HG03575 (cell line): ENCODE results near the gene NLRP2B.
"Not testable (repeated sequence)": the region's sequence is repeated elsewhere in the genome, so short reads cannot be mapped to it uniquely, and the experiment has no call there.

Source experiments
- ATAC-seq: cut with Tn5 transposase; IDR thresholded peaks from one replicate; pipeline ENCODE4 v1.9.1; 2021; ENCODE audit not compliant: unreplicated experiment, insufficient number of reproducible peaks, low FRiP score; ENCODE audit errors: extremely low read depth

NLRP2B gene

DNA sequence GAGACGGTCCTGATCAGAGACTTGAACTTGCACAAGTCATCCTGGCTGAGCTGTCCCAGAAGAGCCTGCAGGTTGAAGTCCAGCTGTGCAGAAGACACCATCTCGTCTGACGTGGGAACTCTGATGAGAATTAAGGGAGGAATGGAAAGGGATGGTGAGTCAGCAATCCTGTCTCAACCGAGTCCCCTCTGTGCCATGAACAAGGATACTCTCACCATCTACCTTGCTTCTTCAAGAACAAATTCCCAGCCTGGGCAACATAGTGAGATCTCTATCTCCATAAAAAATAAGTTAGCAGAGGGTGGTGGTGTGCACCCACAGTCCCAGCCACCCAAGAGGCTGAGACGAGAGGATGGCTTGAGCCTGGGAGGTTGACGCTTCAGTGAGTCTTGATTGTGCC, at the start of gene NLRP2B:
TSS of gene NLRP2B (minus strand) at position 101 of the 400 bp plus-strand sequence.
- ATAC-seq, result no peak

DNA sequence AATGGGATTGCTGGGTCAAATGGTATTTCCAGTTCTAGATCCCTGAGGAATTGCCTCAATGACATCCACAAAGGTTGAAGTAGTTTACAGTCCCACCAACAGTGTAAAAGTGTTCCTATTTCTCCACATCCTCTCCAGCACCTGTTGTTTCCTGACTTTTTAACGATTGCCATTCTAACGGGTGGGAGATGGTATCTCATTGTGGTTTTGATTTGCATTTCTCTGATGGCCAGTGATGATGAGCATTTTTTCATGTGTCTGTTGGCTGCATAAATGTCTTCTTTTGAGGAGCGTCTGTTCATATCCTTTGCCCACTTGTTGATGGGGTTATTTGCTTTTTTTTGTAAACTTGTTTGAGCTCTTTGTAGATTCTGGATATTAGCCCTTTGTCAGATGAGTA, 45.9 kb upstream of the NLRP2B start:
- not testable (repeated sequence) for ATAC-seq

DNA sequence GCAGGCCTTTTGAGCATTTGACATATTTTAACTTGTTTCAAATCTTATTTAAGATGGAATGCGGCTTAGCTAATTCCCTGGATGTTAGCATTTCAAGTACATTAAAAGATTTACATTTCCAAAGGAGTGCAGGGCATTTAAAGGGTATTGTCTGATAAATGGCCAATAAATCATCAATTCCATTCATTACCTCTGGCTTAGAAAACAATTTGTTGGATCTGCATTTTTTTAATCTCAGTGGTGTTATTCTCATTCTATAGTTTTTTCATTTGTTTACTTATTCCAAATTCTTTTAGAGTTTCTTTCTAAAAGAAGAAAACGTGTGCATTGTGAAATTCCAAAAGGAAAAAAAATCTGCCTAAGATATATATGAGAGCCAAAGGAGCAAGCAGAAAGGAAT, 1.3 kb upstream of the NLRP2B start:
- ATAC-seq, result no peak

DNA sequence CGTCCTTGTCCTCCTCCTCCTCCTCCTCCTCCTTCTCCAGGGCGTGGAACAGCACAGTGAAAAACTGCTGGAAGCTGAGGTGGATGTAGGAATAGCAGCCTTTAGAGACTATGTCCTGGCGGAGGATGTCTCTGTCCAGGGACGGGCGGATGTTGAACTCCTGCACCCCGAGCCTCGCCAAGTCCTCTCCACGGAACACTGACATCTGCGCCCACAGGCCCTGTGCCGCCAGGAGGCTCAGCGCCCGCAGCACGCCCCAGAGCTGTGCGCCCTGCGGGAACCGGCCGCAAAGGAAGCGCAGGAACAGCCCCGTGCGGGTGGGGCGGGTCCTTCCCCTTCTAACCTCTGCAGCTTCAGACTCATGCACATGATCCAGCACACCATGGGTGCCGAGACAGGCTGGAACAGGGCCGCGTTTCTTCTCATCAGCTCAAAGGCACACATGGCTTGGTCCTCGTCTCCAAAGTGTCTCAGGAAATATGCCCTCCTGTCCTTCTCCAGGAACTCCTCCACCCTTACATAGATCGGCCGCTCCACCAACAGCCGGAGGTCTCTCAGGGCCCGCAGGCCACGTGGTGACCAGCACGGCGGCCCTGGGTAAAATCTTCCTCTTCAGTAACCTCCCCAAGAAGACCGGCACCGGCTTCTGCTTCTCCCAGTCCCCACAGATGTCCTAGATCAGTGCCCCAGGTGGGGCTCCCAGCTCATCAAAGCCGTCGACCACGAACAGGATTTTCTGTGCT, 1.2 kb downstream of the NLRP2B start:
- ATAC-seq, result no peak

DNA sequence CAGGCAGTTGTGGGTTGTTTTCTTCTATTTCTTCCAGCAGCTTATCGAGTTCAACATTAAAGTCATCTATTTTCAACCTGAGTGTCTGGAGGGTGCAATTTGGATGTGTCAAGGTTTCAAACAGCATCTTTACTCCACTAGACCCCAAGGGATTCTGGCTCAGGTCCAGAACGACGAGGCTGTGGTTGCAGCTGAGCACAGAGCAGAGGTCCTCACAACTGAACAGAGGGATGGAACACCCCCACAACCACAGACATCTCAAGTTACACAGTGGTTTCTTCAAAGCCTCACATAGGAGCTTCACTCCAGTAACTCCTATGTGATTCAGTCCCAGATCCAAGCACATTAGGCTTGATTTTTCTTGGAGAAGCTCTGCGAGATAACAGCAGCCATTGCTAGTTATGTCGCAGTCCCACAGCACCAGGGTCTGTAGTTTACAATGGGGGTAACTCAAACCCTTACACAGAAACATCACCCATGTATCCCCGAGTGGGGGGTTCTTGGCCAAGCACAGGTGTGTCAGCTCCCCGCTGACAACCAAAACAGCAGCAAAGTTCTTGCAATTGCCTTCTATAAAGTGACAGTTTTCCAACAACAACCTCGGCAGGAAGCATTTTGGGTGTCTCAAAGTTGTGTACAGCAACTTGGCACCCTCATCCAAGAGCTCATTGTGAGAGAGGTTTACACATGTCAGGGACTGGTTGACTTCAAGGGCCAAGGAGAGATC, 2.8 kb downstream of the NLRP2B start:
- no peak for ATAC-seq

DNA sequence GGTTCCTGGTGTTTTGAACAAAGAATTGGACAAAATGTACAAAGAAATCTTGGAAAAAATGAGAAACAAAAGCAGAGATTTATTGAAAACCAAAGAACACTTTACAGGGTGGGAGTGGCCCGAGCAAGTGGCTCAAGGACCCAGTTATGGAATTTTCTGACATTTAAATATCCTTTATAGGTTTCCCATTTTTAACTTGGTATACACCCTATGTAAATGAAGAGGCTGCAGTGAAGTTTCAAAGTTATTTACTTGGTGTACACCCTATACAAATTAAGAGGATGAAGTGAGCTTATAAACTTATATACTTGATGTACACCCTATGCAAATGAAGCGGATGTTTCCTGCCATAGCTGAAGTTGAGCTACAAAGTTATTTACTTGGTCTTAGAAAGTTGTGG, 4.7 kb downstream of the NLRP2B start:
- ATAC-seq, result no peak

DNA sequence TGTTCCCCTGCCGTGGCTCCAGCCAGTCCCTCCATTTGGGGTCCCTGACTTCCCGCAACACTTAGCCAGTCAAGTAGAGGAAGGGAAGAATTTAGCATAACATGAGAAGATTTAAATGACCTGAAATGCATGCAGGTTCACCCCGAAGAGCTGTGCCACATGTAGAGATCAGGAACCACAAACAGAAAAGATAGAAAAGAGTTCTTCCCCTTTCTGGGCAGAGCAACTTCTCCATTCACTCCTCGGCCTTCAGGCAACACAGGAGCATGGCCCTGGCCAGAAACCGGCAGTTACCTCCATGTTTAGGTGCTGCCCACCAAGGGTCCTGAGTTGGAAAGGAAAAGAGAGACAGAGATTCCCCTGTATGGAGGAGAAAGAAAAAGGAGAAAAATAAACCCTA, 5.2 kb downstream of the NLRP2B start:
- no peak for ATAC-seq

DNA sequence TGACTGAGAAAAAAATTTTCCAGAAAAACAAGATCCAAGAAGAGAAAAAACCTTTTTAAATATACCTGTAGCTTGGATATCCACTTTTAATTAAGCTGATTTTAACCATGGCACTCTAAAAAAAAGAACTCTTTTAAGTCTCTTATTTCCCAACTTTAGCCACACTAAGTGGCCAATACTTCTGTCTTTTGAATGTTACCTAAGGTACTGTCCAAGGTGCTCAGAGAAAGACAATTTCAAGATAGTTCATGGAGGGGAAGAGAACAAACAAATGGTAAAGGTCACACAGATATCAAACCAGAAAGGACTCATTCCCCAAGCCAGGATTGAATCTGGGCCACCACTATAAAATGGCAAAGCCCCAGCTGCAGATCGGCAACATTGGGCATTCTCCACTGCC, 10.1 kb downstream of the NLRP2B start:
- no peak for ATAC-seq

DNA sequence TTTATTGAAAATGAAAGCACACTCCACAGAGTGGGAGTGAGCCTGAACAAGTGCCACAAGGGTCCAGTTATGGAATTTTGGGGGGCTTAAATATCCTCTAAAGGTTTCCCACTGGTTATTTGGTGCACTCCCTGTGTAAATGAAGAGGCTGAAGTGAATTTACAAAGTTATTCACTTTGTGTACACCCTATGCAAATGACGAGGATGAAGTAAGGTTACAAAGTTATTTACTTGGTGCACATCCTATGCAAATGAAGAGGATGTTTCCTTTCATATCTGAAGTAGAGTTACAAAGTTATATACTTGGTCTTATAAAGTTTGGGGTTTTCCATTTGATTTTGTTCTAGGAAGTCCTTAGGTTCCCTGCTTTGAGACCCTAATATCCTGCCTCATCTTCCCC, 13.1 kb downstream of the NLRP2B start:
- no peak for ATAC-seq

DNA sequence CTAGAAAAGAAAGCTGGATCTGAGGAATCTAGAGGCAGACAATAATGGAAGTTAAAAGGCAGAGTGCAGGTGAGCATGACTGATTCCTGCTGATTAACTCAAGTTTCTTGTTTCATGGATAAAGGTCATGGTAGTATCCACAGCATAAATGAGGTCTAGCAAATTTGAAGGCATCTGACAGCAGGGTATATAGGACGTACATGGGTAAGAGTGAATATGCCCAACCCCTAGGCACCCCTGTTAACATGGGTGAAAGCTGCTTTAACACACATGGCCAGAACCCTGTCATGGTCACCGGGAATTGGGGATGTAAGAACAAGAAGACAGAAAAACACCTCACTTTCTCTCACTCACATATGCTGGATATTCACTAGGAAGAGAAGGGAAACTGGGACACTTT, 25.0 kb downstream of the NLRP2B start:
- no peak for ATAC-seq

DNA sequence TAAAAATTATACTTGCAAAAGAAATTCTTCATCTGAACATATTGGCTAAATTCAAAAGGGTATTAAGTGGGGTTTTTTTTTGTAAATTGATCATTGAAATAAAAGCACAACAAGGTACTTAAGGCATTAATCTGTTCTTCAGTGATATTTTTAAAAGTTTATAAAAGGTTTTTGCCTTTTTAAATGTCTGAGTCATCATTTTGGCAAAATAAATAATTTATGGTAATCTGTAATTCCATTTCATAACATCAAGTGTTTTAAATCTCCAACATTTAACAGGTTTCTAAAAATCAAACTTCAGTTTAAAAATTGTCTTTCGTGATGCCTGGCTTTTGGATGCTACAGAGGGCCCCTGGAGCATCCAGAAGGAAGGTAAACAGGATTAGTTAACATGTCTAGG, 27.4 kb downstream of the NLRP2B start:
- no peak for ATAC-seq

DNA sequence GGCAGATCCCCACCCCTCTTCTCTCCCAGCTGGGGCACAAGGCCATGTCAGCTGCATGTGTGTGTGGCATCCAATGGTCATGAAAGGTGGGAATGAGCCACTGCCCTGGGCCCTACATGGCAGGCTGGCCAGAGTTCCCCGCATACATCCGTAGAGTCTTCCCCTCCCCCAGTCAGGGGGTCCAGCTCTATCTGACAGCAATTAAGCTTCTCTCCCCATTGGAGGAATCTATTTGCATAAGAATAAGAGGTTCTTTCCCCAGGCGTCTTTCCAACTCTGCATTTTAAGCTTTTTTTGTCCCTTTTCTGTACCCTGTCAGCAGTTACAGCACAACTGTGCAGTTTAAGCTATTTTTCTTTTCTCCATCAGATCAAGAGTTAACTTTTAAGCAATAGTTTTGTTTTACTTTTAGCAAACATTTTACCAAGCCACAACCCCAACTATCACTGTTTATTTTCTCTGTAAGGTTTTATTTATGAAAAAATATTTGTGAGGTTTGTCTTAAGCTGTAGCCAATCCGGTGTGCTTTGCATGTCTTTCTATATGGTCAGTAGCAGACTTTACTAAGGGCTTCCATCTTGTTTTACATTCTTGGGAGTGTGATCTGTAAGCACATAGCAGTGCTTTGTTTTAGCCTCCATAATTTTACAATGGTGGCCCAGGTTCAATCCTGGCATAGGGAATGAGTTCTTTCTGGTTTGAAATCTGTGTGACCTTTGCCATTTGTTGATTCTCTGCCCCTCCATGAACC, 28.7 kb downstream of the NLRP2B start:
- no peak for ATAC-seq

DNA sequence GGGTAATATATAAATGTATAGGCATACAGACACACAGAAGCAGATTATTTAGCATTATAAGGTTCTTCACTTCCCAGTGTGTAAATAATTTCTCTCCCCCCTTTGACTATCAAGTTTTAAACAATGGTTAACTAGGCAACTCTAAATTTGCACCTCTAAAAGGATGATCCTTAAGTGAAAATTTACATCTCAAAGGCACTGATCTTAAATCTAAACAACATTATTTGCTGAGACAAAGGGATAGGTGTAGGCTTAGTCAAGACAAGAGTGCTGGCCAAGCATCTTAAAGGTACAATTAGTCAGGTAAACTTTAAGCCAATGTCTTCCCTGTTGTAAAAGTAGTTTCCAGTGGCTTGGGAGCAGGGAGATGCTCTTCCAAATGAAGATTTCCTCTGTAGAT, 33.0 kb downstream of the NLRP2B start:
- ATAC-seq, result no peak

DNA sequence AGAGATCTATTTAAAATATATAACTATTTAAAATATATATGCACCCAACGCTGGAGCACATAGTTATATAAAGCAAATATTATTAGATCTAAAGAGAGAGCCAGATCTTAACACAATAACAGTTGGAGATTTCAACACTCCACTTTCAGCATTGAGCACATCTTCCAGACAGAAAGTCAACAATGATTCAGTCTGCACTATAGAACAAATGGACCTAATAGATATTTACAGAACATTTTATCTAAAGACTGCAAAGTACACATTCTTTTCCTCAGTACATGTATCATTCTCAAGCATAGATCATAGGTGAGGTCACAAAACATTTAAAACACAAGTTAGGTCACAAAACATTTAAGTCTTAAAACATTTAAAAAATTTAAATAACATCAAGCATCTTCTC, 36.4 kb downstream of the NLRP2B start:
- ATAC-seq, result no peak

DNA sequence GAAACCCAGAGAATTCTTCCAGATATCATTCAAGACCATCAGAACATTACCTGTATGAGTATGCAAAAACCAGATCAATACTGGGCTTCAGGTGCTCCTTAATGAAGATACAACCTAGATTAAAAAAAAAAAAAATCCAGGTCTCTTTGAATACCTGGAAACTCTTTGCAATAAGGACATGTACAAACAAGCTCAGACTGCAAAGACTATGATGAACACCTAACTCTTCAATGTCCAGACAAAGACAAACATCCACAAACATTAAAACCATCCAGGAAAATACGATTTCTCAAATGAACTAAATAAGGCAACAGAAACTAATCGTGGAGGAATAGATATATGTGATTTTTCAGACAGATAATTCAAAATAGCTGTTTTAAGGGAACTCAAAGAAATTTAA, 38.7 kb downstream of the NLRP2B start:
- ATAC-seq, result no peak

DNA sequence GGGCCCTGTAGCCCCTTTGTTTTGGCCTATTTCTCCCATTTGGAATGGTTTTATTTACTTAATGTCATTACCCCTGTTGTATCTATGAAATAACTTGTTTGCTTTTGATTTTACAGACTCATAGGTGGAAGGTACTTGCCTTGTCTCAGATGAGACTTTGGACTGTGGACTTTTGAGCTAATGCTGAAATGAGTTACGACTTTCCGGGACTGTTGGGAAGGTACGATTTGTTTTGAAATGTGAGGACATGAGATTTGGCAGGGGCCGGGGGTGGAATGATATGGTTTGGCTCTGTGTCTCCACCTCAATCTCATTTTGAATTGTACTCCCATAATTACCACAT, 39.4 kb downstream of the NLRP2B start:
- no peak for ATAC-seq

DNA sequence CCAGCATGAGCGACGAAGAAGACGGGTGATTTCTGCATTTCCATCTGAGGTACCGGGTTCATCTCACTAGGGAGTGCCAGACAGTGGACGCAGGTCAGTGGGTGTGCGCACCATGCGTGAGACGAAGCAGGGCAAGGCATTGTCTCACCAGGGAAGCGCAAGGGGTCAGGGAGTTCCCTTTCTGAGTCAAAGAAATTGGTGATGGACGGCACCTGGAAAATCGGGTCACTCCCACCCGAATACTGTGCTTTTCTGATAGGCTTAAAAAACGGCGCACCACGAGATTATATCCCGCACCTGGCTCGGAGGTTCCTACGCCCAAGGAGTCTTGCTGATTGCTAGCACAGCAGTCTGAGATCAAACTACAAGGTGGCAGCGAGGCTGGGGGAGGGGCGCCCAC, 50.6 kb downstream of the NLRP2B start:
- not testable (repeated sequence) for ATAC-seq
